ENCODE data around the gene RIMKLA.

The RIMKLA gene

GRCh38 chr1:42424201-42424600 lies 43.6 kb downstream of the RIMKLA start:
- no peaks in the 10 kb centered on the region for H3K27me3 ChIP-seq (ENCODE audit: insufficient read depth, low read depth, severe bottlenecking)
- H3K36me3 ChIP-seq = no peaks in the 10 kb centered on the region
- H3K4me3 ChIP-seq (ENCODE audit: low read depth, low read length) = no peak overlapping the region
- H3K9me3 ChIP-seq (ENCODE audit: severe bottlenecking) = no peaks in the 10 kb centered on the region
- no peak overlapping the region for H3K27ac ChIP-seq
- DNase-seq = no peak
- TF ChIP-seq, protein P1, sequence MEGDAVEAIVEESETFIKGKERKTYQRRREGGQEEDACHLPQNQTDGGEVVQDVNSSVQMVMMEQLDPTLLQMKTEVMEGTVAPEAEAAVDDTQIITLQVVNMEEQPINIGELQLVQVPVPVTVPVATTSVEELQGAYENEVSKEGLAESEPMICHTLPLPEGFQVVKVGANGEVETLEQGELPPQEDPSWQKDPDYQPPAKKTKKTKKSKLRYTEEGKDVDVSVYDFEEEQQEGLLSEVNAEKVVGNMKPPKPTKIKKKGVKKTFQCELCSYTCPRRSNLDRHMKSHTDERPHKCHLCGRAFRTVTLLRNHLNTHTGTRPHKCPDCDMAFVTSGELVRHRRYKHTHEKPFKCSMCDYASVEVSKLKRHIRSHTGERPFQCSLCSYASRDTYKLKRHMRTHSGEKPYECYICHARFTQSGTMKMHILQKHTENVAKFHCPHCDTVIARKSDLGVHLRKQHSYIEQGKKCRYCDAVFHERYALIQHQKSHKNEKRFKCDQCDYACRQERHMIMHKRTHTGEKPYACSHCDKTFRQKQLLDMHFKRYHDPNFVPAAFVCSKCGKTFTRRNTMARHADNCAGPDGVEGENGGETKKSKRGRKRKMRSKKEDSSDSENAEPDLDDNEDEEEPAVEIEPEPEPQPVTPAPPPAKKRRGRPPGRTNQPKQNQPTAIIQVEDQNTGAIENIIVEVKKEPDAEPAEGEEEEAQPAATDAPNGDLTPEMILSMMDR (IDR thresholded peaks at IDR 0.05; ENCODE audit: low read depth, low read length) = no peak

GRCh38 chr1:42427240-42427639 lies 46.6 kb downstream of the RIMKLA start:
- no peak overlapping the region for H3K4me3 ChIP-seq (ENCODE audit: low read depth, low read length)
- H3K9me3 ChIP-seq (ENCODE audit: severe bottlenecking) = no peaks in the 10 kb centered on the region
- H3K27ac ChIP-seq = no peak overlapping the region
- no peaks in the 10 kb centered on the region for H3K36me3 ChIP-seq
- DNase-seq = no peak
- TF ChIP-seq, protein P1 (IDR thresholded peaks at IDR 0.05; ENCODE audit: low read depth, low read length) = no peak
- no peaks in the 10 kb centered on the region for H3K27me3 ChIP-seq (ENCODE audit: insufficient read depth, low read depth, severe bottlenecking)

- H3K27me3 ChIP-seq (ENCODE audit: insufficient read depth, low read depth, severe bottlenecking) = no peaks in the 10 kb centered on the region
- no peaks in the 10 kb centered on the region for H3K9me3 ChIP-seq (ENCODE audit: severe bottlenecking)
- DNase-seq = no peak
- H3K27ac ChIP-seq = no peak overlapping the region
- H3K36me3 ChIP-seq = no peaks in the 10 kb centered on the region
- TF ChIP-seq, protein P1 (IDR thresholded peaks at IDR 0.05; ENCODE audit: low read depth, low read length) = no peak
- H3K4me3 ChIP-seq (ENCODE audit: low read depth, low read length) = no peak overlapping the region
These were observed 49.0 kb downstream of the RIMKLA start for GRCh38 chr1:42429603-42430002.

DNA sequence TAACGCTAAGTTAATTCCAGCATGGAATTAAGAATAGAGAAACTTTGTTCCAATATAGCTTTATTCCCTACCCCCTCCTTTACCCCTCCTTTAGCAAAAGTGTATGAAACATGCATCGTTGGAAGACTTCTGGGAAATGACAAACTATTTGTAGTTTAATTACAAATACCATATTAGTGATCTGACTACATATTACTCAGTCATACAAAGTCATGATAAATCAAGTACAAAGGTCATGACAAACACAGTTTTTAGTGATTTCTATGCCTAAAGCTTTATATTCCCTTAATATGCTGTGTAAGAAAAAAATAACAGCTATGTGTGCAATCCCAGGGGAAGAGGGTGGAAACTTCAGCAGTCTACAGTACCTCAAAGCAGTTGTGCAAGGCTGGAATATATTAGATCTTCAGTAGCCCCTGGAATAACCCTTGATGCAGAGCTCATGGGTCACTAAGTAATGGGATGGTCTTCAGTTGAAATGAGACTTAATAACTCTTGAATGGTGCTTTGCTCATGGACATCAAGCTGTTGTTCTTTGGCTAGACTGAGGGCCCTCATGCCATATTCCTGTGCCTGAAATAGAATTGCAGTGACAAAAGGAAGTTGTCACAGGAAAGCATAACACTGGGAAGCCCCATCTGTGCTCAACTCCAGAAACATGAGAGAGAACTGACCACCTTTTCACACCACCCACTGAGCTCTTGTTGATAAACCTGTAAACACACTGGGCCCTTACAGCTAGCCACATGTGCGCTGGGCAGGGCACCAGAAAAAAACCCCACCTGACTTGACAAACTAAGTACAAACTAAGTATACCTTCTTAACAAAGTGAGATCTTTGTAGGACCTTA lies 49.9 kb downstream of the RIMKLA start:
- no peaks in the 10 kb centered on the region for H3K9me3 ChIP-seq (ENCODE audit: severe bottlenecking)
- DNase-seq = no peak
- H3K27me3 ChIP-seq (ENCODE audit: insufficient read depth, low read depth, severe bottlenecking) = no peaks in the 10 kb centered on the region
- no peak overlapping the region for H3K4me3 ChIP-seq (ENCODE audit: low read depth, low read length)
- H3K27ac ChIP-seq = no peak overlapping the region
- TF ChIP-seq, protein P1 (IDR thresholded peaks at IDR 0.05; ENCODE audit: low read depth, low read length) = no peak
- H3K36me3 ChIP-seq = no peaks in the 10 kb centered on the region

GRCh38 chr1:42431514-42431913 lies 50.9 kb downstream of the RIMKLA start:
- Histone ChIP-seq H3K27me3 (ENCODE audit: insufficient read depth, low read depth, severe bottlenecking) (no peaks in the 10 kb centered on the region), H3K27ac (no peak overlapping the region), H3K4me3 (ENCODE audit: low read depth, low read length) (no peak overlapping the region), H3K36me3 (no peaks in the 10 kb centered on the region), H3K9me3 (ENCODE audit: severe bottlenecking) (no peaks in the 10 kb centered on the region)
- DNase-seq = no peak
- TF ChIP-seq, protein P1 (IDR thresholded peaks at IDR 0.05; ENCODE audit: low read depth, low read length) = no peak

GRCh38 chr1:42432714-42433113 lies 52.1 kb downstream of the RIMKLA start:
- Histone ChIP-seq H3K9me3 (ENCODE audit: severe bottlenecking) (no peaks in the 10 kb centered on the region), H3K4me3 (ENCODE audit: low read depth, low read length) (no peak overlapping the region), H3K27ac (no peak overlapping the region), H3K36me3 (no peaks in the 10 kb centered on the region), H3K27me3 (ENCODE audit: insufficient read depth, low read depth, severe bottlenecking) (no peaks in the 10 kb centered on the region)
- DNase-seq = no peak
- TF ChIP-seq, protein P1 (IDR thresholded peaks at IDR 0.05; ENCODE audit: low read depth, low read length) = no peak
